ENCODE results near the gene TTC27. TPM values are rescaled to one million over a fixed set of nuclear protein-coding genes. Genes with fewer than 3 reads are reported as not detected.

Gene TTC27
- polyA plus RNA-seq, 3 donors = 4.0 to 4.8 (median 4.4) TPM

DNA sequence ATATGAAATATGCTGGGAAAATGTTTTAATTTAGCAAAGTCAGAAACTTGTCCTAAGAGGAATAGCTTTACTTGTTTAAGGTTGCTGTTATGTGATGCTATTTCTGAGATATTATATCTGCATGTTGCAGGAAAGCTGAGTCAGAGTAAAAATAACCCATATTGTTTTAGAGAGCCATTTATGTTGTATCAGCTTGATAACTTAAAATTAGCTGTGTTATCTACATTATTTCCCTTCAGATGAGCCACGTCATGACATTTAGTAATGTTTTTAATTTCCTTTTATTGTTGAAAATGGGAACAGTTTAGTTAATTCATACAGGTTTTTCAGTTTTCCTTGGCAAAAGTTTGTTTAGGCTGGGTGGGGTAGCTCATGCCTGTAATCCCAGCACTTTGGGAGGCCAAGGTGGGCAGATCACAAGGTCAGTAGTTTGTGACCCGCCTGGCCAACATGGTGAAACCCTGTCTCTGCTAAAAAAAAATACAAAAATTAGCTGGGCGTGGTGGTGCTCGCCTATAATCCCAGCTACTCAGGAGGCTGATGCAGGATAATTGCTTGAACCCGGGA, 55.8 kb downstream of the TTC27 start:
- H3K27ac ChIP-seq (ENCODE audit: low read depth in 1 of 2, low read length in 2 of 2) = no peak overlapping the region
- no peak overlapping the region for H3K4me3 Mint-ChIP-seq

DNA sequence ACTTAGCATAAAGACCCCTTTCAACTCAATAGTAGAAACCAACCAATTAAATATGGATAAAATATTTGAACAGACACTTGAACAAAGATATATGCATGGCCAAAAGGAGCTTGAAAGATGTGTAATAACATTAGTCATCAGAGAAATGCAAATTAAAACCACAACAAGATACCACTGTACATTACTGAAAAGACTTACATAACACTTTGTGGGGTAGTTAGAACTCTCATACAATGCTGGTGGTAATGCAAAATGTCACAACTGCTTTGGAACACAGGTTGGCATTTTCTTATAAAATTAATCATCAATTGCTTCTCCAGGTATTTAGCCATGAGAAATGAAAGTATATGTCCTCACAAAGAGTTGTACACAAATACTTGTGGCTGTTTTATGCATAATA, 60.7 kb downstream of the TTC27 start:
- Histone ChIP-seq H2AFZ (ENCODE audit: insufficient read depth, low read depth, low read length, poor library complexity, severe bottlenecking) (no peak overlapping the region), H4K20me1 (ENCODE audit: insufficient read depth, low read length) (no peaks in the 10 kb centered on the region), H3K9ac (ENCODE audit: insufficient read depth, low read length, poor library complexity, severe bottlenecking) (no peak overlapping the region), H3K36me3 (replicated peaks in 1 of 2; ENCODE audit: control insufficient read depth in 1 of 2, insufficient read depth in 2 of 2, low read length in 2 of 2) (no peaks in the 10 kb centered on the region), H3K4me1 (ENCODE audit: control insufficient read depth in 1 of 2, insufficient read depth in 2 of 2, low read length in 2 of 2) (no peaks in the 10 kb centered on the region), H3K27ac (ENCODE audit: low read depth in 1 of 2, low read length in 2 of 2) (no peak overlapping the region), H3K27me3 (ENCODE audit: control insufficient read depth in 2 of 2, insufficient read depth in 2 of 2, low read length in 2 of 2) (no peaks in the 10 kb centered on the region), H3K79me2 (ENCODE audit: insufficient read depth, low read length) (no peaks in the 10 kb centered on the region), H3K4me3 (replicated peaks in 1 of 3; ENCODE audit: low read depth in 2 of 3, low read length in 3 of 3) (no peak overlapping the region), H3K4me2 (replicated peaks; ENCODE audit: extremely low read depth, low read length, poor library complexity, severe bottlenecking) (no peak overlapping the region), H3K9me3 (replicated peaks in 1 of 2; ENCODE audit: control insufficient read depth in 1 of 2, insufficient read depth in 1 of 2, low read length in 2 of 2) (no peaks in the 10 kb centered on the region)
- intact Hi-C loops (cut with micrococcal nuclease) = no loop called here
- Mint-ChIP-seq H3K9me3 (no peaks in the 10 kb centered on the region), H3K27me3 (ENCODE audit: low read depth in 3 of 3) (no peaks in the 10 kb centered on the region), H3K4me1 (peaks cover 11% of the 10 kb centered on the region), H3K27ac (no peak overlapping the region), H3K4me3 (no peak overlapping the region), H3K36me3 (peaks cover 10 to 18% of the 10 kb centered on the region in 2 donors)
- DNase-seq = peak in 2 of 3 donors; percentile 1 to 20
- TF ChIP-seq, protein P1, sequence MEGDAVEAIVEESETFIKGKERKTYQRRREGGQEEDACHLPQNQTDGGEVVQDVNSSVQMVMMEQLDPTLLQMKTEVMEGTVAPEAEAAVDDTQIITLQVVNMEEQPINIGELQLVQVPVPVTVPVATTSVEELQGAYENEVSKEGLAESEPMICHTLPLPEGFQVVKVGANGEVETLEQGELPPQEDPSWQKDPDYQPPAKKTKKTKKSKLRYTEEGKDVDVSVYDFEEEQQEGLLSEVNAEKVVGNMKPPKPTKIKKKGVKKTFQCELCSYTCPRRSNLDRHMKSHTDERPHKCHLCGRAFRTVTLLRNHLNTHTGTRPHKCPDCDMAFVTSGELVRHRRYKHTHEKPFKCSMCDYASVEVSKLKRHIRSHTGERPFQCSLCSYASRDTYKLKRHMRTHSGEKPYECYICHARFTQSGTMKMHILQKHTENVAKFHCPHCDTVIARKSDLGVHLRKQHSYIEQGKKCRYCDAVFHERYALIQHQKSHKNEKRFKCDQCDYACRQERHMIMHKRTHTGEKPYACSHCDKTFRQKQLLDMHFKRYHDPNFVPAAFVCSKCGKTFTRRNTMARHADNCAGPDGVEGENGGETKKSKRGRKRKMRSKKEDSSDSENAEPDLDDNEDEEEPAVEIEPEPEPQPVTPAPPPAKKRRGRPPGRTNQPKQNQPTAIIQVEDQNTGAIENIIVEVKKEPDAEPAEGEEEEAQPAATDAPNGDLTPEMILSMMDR (IDR thresholded peaks at IDR 0.05) = no peak

More for the DNA sequence above, 55.8 kb downstream of the TTC27 start:
- peaks cover 0 to 2% (median 0%) of the 10 kb centered on the region in 7 donors for H3K9me3 Mint-ChIP-seq
- Histone ChIP-seq H3K9ac (ENCODE audit: insufficient read depth, low read length, poor library complexity, severe bottlenecking) (no peak overlapping the region), H4K20me1 (ENCODE audit: insufficient read depth, low read length) (no peaks in the 10 kb centered on the region), H3K9me3 (replicated peaks in 1 of 2; ENCODE audit: control insufficient read depth in 1 of 2, insufficient read depth in 1 of 2, low read length in 2 of 2) (no peaks in the 10 kb centered on the region), H3K36me3 (replicated peaks in 1 of 2; ENCODE audit: control insufficient read depth in 1 of 2, insufficient read depth in 2 of 2, low read length in 2 of 2) (peaks cover 11 to 17% of the 10 kb centered on the region in 2 donors), H3K79me2 (ENCODE audit: insufficient read depth, low read length) (no peaks in the 10 kb centered on the region), H2AFZ (ENCODE audit: insufficient read depth, low read depth, low read length, poor library complexity, severe bottlenecking) (no peak overlapping the region), H3K4me3 (replicated peaks in 1 of 3; ENCODE audit: low read depth in 2 of 3, low read length in 3 of 3) (no peak overlapping the region), H3K4me1 (ENCODE audit: control insufficient read depth in 1 of 2, insufficient read depth in 2 of 2, low read length in 2 of 2) (no peaks in the 10 kb centered on the region), H3K27me3 (ENCODE audit: control insufficient read depth in 2 of 2, insufficient read depth in 2 of 2, low read length in 2 of 2) (no peaks in the 10 kb centered on the region), H3K4me2 (replicated peaks; ENCODE audit: extremely low read depth, low read length, poor library complexity, severe bottlenecking) (no peak overlapping the region)
- H3K27ac Mint-ChIP-seq = no peak overlapping the region
- DNase-seq = no peak
- 100% methylated on average over 4 of the region's 5 CpGs for whole genome bisulfite sequencing (ENCODE audit: insufficient coverage)
- intact Hi-C loops (cut with micrococcal nuclease) = no loop called here
- H3K27me3 Mint-ChIP-seq (ENCODE audit: low read depth in 3 of 3) = no peaks in the 10 kb centered on the region
- peaks cover 6% of the 10 kb centered on the region for H3K4me1 Mint-ChIP-seq
- TF ChIP-seq, protein P1 (IDR thresholded peaks at IDR 0.05) = no peak
- peaks cover 20 to 37% of the 10 kb centered on the region in 2 donors for H3K36me3 Mint-ChIP-seq
